DMS153 (cell line): ENCODE measurements around the gene RNF2.

Experiments used
- DNase-seq: peaks from one replicate; lab custom pipeline; 2025; lab: John Stamatoyannopoulos, UW

Gene RNF2

GRCh38 chr1:185096531-185096930 lies 51.2 kb downstream of the RNF2 start:
- DNase-seq: no peak

DNA sequence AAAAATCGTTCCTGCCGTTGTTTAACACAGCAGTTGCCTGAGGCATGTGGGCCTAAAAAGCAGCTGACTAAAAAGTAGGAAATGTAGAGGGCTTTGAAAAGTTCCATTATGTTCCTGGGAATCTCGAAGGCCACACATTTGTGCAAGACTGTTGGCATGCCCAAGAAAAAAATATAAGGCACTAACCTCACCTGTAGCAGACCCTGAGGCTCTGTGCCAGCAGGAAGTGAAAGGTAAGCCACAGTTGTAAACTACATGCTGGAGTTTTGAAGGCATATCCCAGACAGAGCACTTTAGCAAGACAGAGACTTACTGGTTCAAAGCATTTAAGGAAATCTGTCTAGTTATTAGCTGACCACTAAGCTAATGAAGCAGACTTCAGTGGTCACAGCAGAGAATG lies 58.7 kb downstream of the RNF2 start:
- no peak for DNase-seq

GRCh38 chr1:185105121-185105520 lies 59.8 kb downstream of the RNF2 start:
- DNase-seq: no peak

DNA sequence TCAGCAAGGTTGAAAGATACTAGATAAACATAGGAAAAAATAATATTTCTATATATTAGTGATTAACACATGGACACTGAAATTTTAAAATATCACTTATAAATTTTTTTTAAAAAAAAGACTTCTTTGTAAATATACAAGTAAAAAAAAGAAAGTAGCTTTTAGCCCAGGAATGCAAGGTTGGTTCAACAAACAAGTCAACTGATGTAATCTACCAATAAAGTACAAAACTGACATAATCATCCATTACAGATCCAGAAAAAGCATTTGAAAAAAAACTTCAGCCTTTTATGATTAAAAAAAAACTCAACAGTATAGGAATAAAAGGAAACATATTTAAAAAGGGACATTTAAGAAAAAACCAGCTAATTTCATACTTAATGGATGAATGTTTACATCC lies 63.0 kb downstream of the RNF2 start:
- DNase-seq: no peak

- DNase-seq: no peak
Observed at GRCh38 chr1:185110145-185110544, 64.8 kb downstream of the RNF2 start.

DNA sequence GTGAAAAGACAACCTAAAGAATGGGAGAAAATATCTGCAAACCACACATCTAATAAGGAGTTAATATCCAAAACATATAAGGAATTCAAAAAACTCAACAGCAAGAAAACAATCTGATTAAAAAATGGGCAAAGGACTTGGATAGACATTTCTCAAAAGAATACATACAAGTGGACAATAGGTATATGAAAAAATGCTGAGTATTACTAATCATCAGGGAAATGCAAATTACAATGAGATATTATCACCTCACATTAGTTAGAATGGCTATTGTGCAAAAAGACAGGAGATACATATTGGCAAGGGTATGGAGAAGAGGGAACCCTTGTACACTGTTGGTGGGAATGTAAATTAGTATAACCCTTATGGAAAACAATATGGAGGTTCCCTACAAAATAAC lies 66.5 kb downstream of the RNF2 start:
- DNase-seq: no peak

GRCh38 chr1:185112356-185112755 lies 67.0 kb downstream of the RNF2 start:
- no peak for DNase-seq

DNA sequence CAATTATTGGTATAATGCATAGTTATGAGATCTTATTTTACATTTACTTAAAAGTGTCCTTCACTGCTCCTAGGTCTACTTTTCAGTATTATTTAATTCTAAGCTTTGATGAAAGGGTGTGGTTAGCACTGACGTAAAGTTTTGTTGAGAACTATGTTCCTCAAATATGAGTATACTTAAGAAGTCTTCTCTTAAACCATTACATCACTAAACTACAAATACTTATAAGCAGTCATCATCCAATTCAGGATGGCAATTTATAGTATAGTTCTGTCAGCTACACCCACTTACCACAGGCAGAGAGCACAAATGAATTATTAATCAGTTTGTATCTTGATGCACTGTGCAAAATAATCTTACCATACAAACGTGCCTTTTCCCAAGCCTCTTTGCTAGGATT lies 84.3 kb downstream of the RNF2 start:
- DNase-seq: no peak

- DNase-seq: no peak
Observed at GRCh38 chr1:185132534-185132933, 87.2 kb downstream of the RNF2 start.

- DNase-seq: no peak
Observed at GRCh38 chr1:185137896-185138545, 92.7 kb downstream of the RNF2 start.

DNA sequence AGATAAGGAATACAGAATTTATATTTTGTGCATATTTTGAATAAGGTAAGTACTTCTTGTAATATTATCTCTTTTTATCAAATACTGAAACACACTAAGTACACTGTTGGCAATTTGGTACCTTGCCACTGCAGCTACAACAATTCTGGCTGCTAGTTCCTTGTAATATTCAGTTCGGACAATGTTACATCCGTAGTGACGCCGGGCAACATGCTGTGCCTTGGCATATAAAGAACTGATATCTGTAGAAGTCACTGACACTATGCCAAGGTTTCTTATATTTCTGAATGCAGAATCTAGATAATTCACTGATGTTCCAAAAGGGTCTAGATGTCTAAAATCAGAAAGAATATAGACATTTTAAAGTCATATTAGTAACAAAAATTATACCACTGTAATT lies 93.9 kb downstream of the RNF2 start:
- DNase-seq: no peak

GRCh38 chr1:185144233-185144632 lies 98.9 kb downstream of the RNF2 start:
- DNase-seq: no peak

- DNase-seq: no peak
Observed at GRCh38 chr1:185151215-185151614, 105.9 kb downstream of the RNF2 start.
